ENCODE measurements around the gene OXNAD1.

The OXNAD1 gene

DNA sequence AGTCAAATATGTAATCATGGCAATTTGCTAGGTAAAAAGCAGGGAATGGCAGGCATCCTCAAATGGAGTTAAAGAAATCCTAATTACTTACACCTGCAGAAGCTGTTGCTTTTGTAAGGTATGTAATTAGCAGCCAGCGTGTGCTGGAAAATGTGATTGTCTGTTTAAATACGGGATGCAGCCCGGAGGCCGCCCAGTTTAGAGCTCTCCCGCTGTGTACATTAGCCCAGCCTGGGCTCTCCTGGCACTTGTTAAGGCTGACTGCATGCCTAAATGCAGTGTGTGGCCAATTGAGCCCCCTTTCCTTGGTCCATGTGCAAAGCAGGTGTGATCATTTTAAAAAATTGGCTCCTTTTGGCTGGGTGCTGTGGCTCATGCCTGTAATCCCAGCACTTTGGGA is 9.3 kb upstream of the OXNAD1 start:
- Histone ChIP-seq H3K36me3 (ENCODE audit: insufficient read depth, low read length) (peaks cover 6% of the 10 kb centered on the region; the same call in 1 of the 2 replicates), H3F3A (ENCODE audit: low read depth) (no peaks in the 10 kb centered on the region), H4K20me1 (ENCODE audit: insufficient read depth, low read length, poor library complexity, severe bottlenecking) (no peaks in the 10 kb centered on the region), H3K27me3 (ENCODE audit: insufficient read depth, low read length, poor library complexity, severe bottlenecking) (no peaks in the 10 kb centered on the region), H3K4me1 (ENCODE audit: insufficient read depth, low read length, poor library complexity, severe bottlenecking) (no peaks in the 10 kb centered on the region), H3K4me2 (ENCODE audit: low read depth, low read length, poor library complexity, severe bottlenecking) (no peak overlapping the region), H3K9ac (ENCODE audit: low read depth, low read length, poor library complexity, severe bottlenecking) (no peak overlapping the region), H3K9me2 (replicated peaks; ENCODE audit: low read depth, low read length) (no peaks in the 10 kb centered on the region), H2AFZ (ENCODE audit: low read length) (no peak overlapping the region), H3K4me3 (ENCODE audit: low read length, poor library complexity, severe bottlenecking) (no peak overlapping the region), H3K9me3 (ENCODE audit: insufficient read depth, low read depth, low read length) (no peaks in the 10 kb centered on the region), H3K79me2 (ENCODE audit: insufficient read depth, low read length) (no peaks in the 10 kb centered on the region)
- TF ChIP-seq, protein P1, sequence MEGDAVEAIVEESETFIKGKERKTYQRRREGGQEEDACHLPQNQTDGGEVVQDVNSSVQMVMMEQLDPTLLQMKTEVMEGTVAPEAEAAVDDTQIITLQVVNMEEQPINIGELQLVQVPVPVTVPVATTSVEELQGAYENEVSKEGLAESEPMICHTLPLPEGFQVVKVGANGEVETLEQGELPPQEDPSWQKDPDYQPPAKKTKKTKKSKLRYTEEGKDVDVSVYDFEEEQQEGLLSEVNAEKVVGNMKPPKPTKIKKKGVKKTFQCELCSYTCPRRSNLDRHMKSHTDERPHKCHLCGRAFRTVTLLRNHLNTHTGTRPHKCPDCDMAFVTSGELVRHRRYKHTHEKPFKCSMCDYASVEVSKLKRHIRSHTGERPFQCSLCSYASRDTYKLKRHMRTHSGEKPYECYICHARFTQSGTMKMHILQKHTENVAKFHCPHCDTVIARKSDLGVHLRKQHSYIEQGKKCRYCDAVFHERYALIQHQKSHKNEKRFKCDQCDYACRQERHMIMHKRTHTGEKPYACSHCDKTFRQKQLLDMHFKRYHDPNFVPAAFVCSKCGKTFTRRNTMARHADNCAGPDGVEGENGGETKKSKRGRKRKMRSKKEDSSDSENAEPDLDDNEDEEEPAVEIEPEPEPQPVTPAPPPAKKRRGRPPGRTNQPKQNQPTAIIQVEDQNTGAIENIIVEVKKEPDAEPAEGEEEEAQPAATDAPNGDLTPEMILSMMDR (conservative IDR thresholded peaks at IDR 0.05; ENCODE audit: low read length): no peak
- no peak for TF ChIP-seq EZH2phosphoT487 (IDR thresholded peaks at IDR 0.05; ENCODE audit: borderline replicate concordance)

GRCh38 chr3:16257309-16257708 is 7.7 kb upstream of the OXNAD1 start:
- H3K27me3 ChIP-seq (ENCODE audit: insufficient read depth, low read length, poor library complexity, severe bottlenecking): no peaks in the 10 kb centered on the region
- H4K20me1 ChIP-seq (ENCODE audit: insufficient read depth, low read length, poor library complexity, severe bottlenecking): no peaks in the 10 kb centered on the region
- no peak overlapping the region for H3K4me2 ChIP-seq (ENCODE audit: low read depth, low read length, poor library complexity, severe bottlenecking)
- TF ChIP-seq, protein P1 (conservative IDR thresholded peaks at IDR 0.05; ENCODE audit: low read length): no peak
- TF ChIP-seq EZH2phosphoT487 (IDR thresholded peaks at IDR 0.05; ENCODE audit: borderline replicate concordance): no peak
- H3K4me3 ChIP-seq (ENCODE audit: low read length, poor library complexity, severe bottlenecking): no peak overlapping the region
- no peaks in the 10 kb centered on the region for H3K9me2 ChIP-seq (replicated peaks; ENCODE audit: low read depth, low read length)
- no peaks in the 10 kb centered on the region for H3K9me3 ChIP-seq (ENCODE audit: insufficient read depth, low read depth, low read length)
- H2AFZ ChIP-seq (ENCODE audit: low read length): no peak overlapping the region
- peaks cover 4% of the 10 kb centered on the region for H3K4me1 ChIP-seq (ENCODE audit: insufficient read depth, low read length, poor library complexity, severe bottlenecking)
- peaks cover 6% of the 10 kb centered on the region; the same call in 1 of the 2 replicates for H3K36me3 ChIP-seq (ENCODE audit: insufficient read depth, low read length)
- no peak overlapping the region for H3K9ac ChIP-seq (ENCODE audit: low read depth, low read length, poor library complexity, severe bottlenecking)
- H3K79me2 ChIP-seq (ENCODE audit: insufficient read depth, low read length): peaks cover 2% of the 10 kb centered on the region; the same call in 1 of the 2 replicates
- H3F3A ChIP-seq (ENCODE audit: low read depth): no peaks in the 10 kb centered on the region

DNA sequence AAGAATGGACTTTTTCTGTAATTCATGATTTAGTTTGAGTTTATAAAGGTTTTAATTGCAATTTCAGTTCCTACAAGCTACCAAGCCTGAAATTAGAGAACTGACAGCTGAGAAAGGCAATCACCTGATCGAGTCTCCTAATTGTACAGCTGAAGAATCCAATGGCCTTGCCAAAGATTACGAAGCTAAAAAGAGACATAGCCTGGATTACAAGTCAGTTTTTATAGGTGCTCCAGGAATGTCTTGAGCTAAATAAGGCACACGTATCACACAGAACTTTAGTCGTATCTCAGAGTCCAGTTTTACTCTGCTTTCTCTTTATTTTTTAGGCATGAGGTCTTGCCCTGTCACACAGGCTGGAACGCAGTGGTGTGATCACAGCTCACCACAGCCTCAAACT is 6.8 kb upstream of the OXNAD1 start:
- H3K9me2 ChIP-seq (replicated peaks; ENCODE audit: low read depth, low read length): no peaks in the 10 kb centered on the region
- no peaks in the 10 kb centered on the region for H3F3A ChIP-seq (ENCODE audit: low read depth)
- H3K9me3 ChIP-seq (ENCODE audit: insufficient read depth, low read depth, low read length): no peaks in the 10 kb centered on the region
- no peak overlapping the region for H3K4me3 ChIP-seq (ENCODE audit: low read length, poor library complexity, severe bottlenecking)
- no peak overlapping the region for H3K9ac ChIP-seq (ENCODE audit: low read depth, low read length, poor library complexity, severe bottlenecking)
- H2AFZ ChIP-seq (ENCODE audit: low read length): no peak overlapping the region
- no peaks in the 10 kb centered on the region for H3K27me3 ChIP-seq (ENCODE audit: insufficient read depth, low read length, poor library complexity, severe bottlenecking)
- H4K20me1 ChIP-seq (ENCODE audit: insufficient read depth, low read length, poor library complexity, severe bottlenecking): no peaks in the 10 kb centered on the region
- peaks cover 6% of the 10 kb centered on the region; the same call in 1 of the 2 replicates for H3K36me3 ChIP-seq (ENCODE audit: insufficient read depth, low read length)
- peaks cover 13% of the 10 kb centered on the region for H3K4me1 ChIP-seq (ENCODE audit: insufficient read depth, low read length, poor library complexity, severe bottlenecking)
- H3K4me2 ChIP-seq (ENCODE audit: low read depth, low read length, poor library complexity, severe bottlenecking): no peak overlapping the region
- H3K79me2 ChIP-seq (ENCODE audit: insufficient read depth, low read length): peaks cover 10% of the 10 kb centered on the region
- TF ChIP-seq, protein P1 (conservative IDR thresholded peaks at IDR 0.05; ENCODE audit: low read length): no peak
- TF ChIP-seq EZH2phosphoT487 (IDR thresholded peaks at IDR 0.05; ENCODE audit: borderline replicate concordance): no peak
